H1 (cell line): ENCODE measurements around the gene SPATA25. TPM values are rescaled to one million over a fixed set of nuclear protein-coding genes. Genes with fewer than 3 reads are reported as not detected.

Source experiments
- CTCF ChIA-PET: fragments of 300-600 bp; sonication (Branson Sonifier 250); formaldehyde crosslinking; loops from one replicate; lab custom pipeline; 2021; ENCODE audit not compliant: partially characterized antibody; lab: Charles Lee
- POLR2A ChIA-PET: fragments of 300-600 bp; sonication (Branson Sonifier 250); formaldehyde crosslinking; loops from one replicate; lab custom pipeline; 2021; ENCODE audit warnings: inconsistent platforms; ENCODE audit not compliant: partially characterized antibody; lab: Charles Lee
- DNase-seq, 2 experiments: peaks; one replicate each; pipeline versions ENCODE4 v3.0.0 to v3.0.0-alpha.2; 2010 to 2022; ENCODE audit warnings: low spot score in 2 of 2, low read depth in 1 of 2, mixed read lengths in 1 of 2
- FAIRE-seq: peaks from 2 replicates; lab custom pipeline; 2011; peaks lifted over from hg19 to GRCh38; lab: Jason Lieb, UNC
- H2AFZ ChIP-seq: 2 replicates; pipeline ENCODE4 v1.8.1; 2012; ENCODE audit warnings: low read length, inconsistent platforms
- H2AK5ac ChIP-seq: 2 replicates; pipeline ENCODE4 v1.6.1; 2013; ENCODE audit warnings: low read depth, low read length
- H2BK120ac ChIP-seq: replicated peaks from 2 replicates; pipeline ENCODE3; 2013; ENCODE audit warnings: low read depth, low read length, inconsistent platforms
- H2BK12ac ChIP-seq: 2 replicates; pipeline ENCODE4 v1.6.1; 2013; ENCODE audit warnings: low read depth, low read length
- H2BK15ac ChIP-seq: 2 replicates; pipeline ENCODE4 v1.6.1; 2013; ENCODE audit warnings: low read length
- H2BK20ac ChIP-seq: 2 replicates; pipeline ENCODE4 v1.6.1; 2013; ENCODE audit warnings: low read length
- H2BK5ac ChIP-seq: 2 replicates; pipeline ENCODE4 v1.6.1; 2013; ENCODE audit warnings: low read depth, low read length
- H3K14ac ChIP-seq: 2 replicates; pipeline ENCODE4 v1.6.1; 2013; ENCODE audit warnings: inconsistent platforms; ENCODE audit not compliant: insufficient read length
- H3K18ac ChIP-seq: 2 replicates; pipeline ENCODE4 v1.6.1; 2013; ENCODE audit warnings: low read length; ENCODE audit errors: extremely low read depth
- H3K23ac ChIP-seq: 2 replicates; pipeline ENCODE4 v1.6.1; 2013; ENCODE audit warnings: inconsistent platforms; ENCODE audit not compliant: insufficient read length
- H3K23me2 ChIP-seq: 2 replicates; pipeline ENCODE4 v1.6.1; 2013; ENCODE audit warnings: low read depth, low read length
- H3K27ac ChIP-seq: 2 replicates; pipeline ENCODE4 v1.6.1; 2011; ENCODE audit warnings: low read depth, low read length, inconsistent platforms
- H3K27me3 ChIP-seq, 4 experiments: replicated peaks in 1 of 4; 1 replicate in 1 of 4; 2 replicates in 3 of 4; pipeline versions ENCODE4 v1.6.1 to v1.8.1; 2011 to 2013; ENCODE audit warnings: low read length in 3 of 4, mild to moderate bottlenecking in 3 of 4, inconsistent platforms in 2 of 4, mixed read lengths in 2 of 4, moderate library complexity in 1 of 4; ENCODE audit not compliant: control insufficient read depth in 3 of 4, insufficient read depth in 3 of 4; ENCODE audit errors: extremely low read depth in 1 of 4
- H3K36me3 ChIP-seq, 4 experiments: 2 replicates each; pipeline versions ENCODE4 v1.6.1 to v1.8.1; 2011 to 2013; ENCODE audit warnings: mild to moderate bottlenecking in 4 of 4, low read length in 3 of 4, moderate library complexity in 2 of 4, control low read depth in 1 of 4, inconsistent platforms in 1 of 4; ENCODE audit not compliant: insufficient read depth in 4 of 4, control insufficient read depth in 2 of 4
- H3K4ac ChIP-seq: replicated peaks from 2 replicates; pipeline ENCODE3; 2013; ENCODE audit warnings: low read length, low read depth, mixed read lengths, inconsistent platforms; ENCODE audit not compliant: insufficient read length
- H3K4me1 ChIP-seq, 4 experiments: replicated peaks in 1 of 4; 1 replicate in 1 of 4; 2 replicates in 3 of 4; pipeline versions ENCODE4 v1.6.1 to v1.8.1; 2011 to 2013; ENCODE audit warnings: low read length in 3 of 4, inconsistent platforms in 2 of 4, mixed read lengths in 1 of 4; ENCODE audit not compliant: insufficient read depth in 4 of 4, control insufficient read depth in 3 of 4
- H3K4me2 ChIP-seq, 2 experiments: 2 replicates each; pipeline versions ENCODE4 v1.6.1 to v1.8.1; 2011 to 2013; ENCODE audit warnings: low read depth in 2 of 2, low read length in 2 of 2, control low read depth in 1 of 2, inconsistent platforms in 1 of 2, mild to moderate bottlenecking in 1 of 2; ENCODE audit not compliant: insufficient read depth in 1 of 2
- H3K4me3 ChIP-seq, 4 experiments: fragments of 200-600, 300-600 bp in 1 of 4; sonication (generic), shearing (Covaris generic), sonication (Bioruptor Twin) in 1 of 4; 2 replicates each; pipeline versions ENCODE4 v1.5.1 to v1.8.1; 2011 to 2016; ENCODE audit warnings: low read length in 4 of 4, low read depth in 3 of 4, control low read depth in 2 of 4, inconsistent platforms in 2 of 4, mild to moderate bottlenecking in 2 of 4, mixed read lengths in 1 of 4, moderate library complexity in 1 of 4; ENCODE audit not compliant: insufficient read depth in 2 of 4; ENCODE audit errors: extremely low read depth in 1 of 4
- H3K56ac ChIP-seq: replicated peaks from 2 replicates; pipeline ENCODE3; 2013; ENCODE audit warnings: low read depth, mild to moderate bottlenecking, mixed read lengths, low read length, inconsistent platforms; ENCODE audit not compliant: insufficient read length
- H3K79me1 ChIP-seq: 2 replicates; pipeline ENCODE4 v1.6.1; 2013; ENCODE audit warnings: low read depth, low read length, control low read depth
- H3K79me2 ChIP-seq, 2 experiments: 2 replicates each; pipeline versions ENCODE4 v1.6.1 to v1.8.1; 2012 to 2013; ENCODE audit warnings: low read length in 2 of 2, mild to moderate bottlenecking in 2 of 2, inconsistent platforms in 1 of 2; ENCODE audit not compliant: insufficient read depth in 2 of 2, control insufficient read depth in 1 of 2
- H3K9ac ChIP-seq, 4 experiments: replicated peaks in 1 of 4; 1 replicate in 1 of 4; 2 replicates in 3 of 4; pipeline versions ENCODE4 v1.6.1 to v1.8.1; 2011 to 2013; ENCODE audit warnings: low read depth in 3 of 4, low read length in 3 of 4, control low read depth in 2 of 4, mild to moderate bottlenecking in 2 of 4, moderate library complexity in 2 of 4, inconsistent platforms in 1 of 4; ENCODE audit errors: extremely low read depth in 1 of 4
- H3K9me3 ChIP-seq, 2 experiments: 2 replicates each; pipeline versions ENCODE4 v1.6.1 to v1.8.1; 2012 to 2013; ENCODE audit warnings: mild to moderate bottlenecking in 2 of 2, moderate library complexity in 2 of 2, control low read depth in 1 of 2, inconsistent platforms in 1 of 2, low read depth in 1 of 2, low read length in 1 of 2, mixed read lengths in 1 of 2; ENCODE audit not compliant: insufficient read depth in 2 of 2
- H4K20me1 ChIP-seq, 2 experiments: replicated peaks in 1 of 2; 2 replicates each; pipeline versions ENCODE3 to v1.8.1; 2011 to 2013; ENCODE audit warnings: inconsistent platforms in 2 of 2, low read length in 2 of 2, mild to moderate bottlenecking in 1 of 2; ENCODE audit not compliant: insufficient read depth in 2 of 2, control insufficient read depth in 1 of 2
- H4K5ac ChIP-seq: 2 replicates; pipeline ENCODE4 v1.6.1; 2013; ENCODE audit warnings: low read length, low read depth, mixed read lengths, inconsistent platforms; ENCODE audit not compliant: insufficient read length
- H4K8ac ChIP-seq: 2 replicates; pipeline ENCODE4 v1.8.0; 2013; ENCODE audit warnings: mild to moderate bottlenecking, moderate library complexity, low read length, inconsistent platforms; ENCODE audit not compliant: insufficient read depth; ENCODE audit errors: extremely low read depth
- H4K91ac ChIP-seq: replicated peaks from 2 replicates; pipeline ENCODE3; 2013; ENCODE audit warnings: low read length, mixed read lengths, inconsistent platforms; ENCODE audit not compliant: insufficient read length
- EGR1 ChIP-seq: IDR thresholded peaks from 2 replicates; pipeline ENCODE4 v1.6.1; 2011; ENCODE audit warnings: low read depth, low read length, borderline replicate concordance
- EP300 ChIP-seq, 2 experiments: IDR thresholded peaks; 1 replicate in 1 of 2; 2 replicates in 1 of 2; pipeline ENCODE4 v1.6.1; 2011 to 2012; ENCODE audit warnings: low read depth in 2 of 2, low read length in 2 of 2, mild to moderate bottlenecking in 2 of 2, borderline replicate concordance in 1 of 2, inconsistent platforms in 1 of 2, moderate library complexity in 1 of 2
- JUN ChIP-seq: IDR thresholded peaks from 2 replicates; pipeline ENCODE4 v1.6.1; 2011; ENCODE audit warnings: low read depth, mild to moderate bottlenecking, improper control_type of control experiment, low read length
- JUND ChIP-seq: IDR thresholded peaks from 2 replicates; pipeline ENCODE4 v1.6.1; 2011; ENCODE audit warnings: mild to moderate bottlenecking, improper control_type of control experiment, low read length
- KDM4A ChIP-seq: IDR thresholded peaks from one replicate; pipeline ENCODE4 v1.7.1; 2012; ENCODE audit warnings: low read depth, mild to moderate bottlenecking, moderate library complexity, low read length, inconsistent platforms; ENCODE audit not compliant: severe bottlenecking
- RNF2 ChIP-seq: fragments of 200-900, 300-1000 bp; sonication (generic); IDR thresholded peaks from 2 replicates; pipeline ENCODE4 v1.7.1; 2016; ENCODE audit warnings: borderline replicate concordance, low read depth, mild to moderate bottlenecking, antibody characterized with exemption, low read length; ENCODE audit not compliant: poor library complexity, severe bottlenecking; ENCODE audit errors: missing control alignments
- TAF7 ChIP-seq: optimal IDR thresholded peaks from 2 replicates; pipeline ENCODE3; 2011; ENCODE audit warnings: low read depth, mild to moderate bottlenecking, inconsistent platforms, low read length, moderate library complexity, borderline replicate concordance
- WGBS, 2 experiments: shearing (Covaris generic) in 1 of 2; methylation state at CpG; one replicate each; pipeline versions ENCODE4 v1.1.6 to v1.1.7; 2013 to 2015; ENCODE audit warnings: low lambda C conversion rate in 2 of 2, mixed read lengths in 2 of 2, inconsistent platforms in 1 of 2, low coverage in 1 of 2, missing lambda C conversion rate in 1 of 2; ENCODE audit not compliant: insufficient replicate concordance in 2 of 2, insufficient coverage in 1 of 2, insufficient read length in 1 of 2; ENCODE audit errors: extremely low coverage in 1 of 2, missing lambda C conversion rate in 1 of 2; 5-methylcytosine and 5-hydroxymethylcytosine counted together
- polyA plus RNA-seq, 7 experiments: library from polyadenylated mRNA; depleted of rRNA in 3 of 7; stranded (reverse) in 5 of 7; unstranded in 2 of 7; fragments of >200 nt in 5 of 7; fragments of 200-250 nt in 2 of 7; gene quantifications; 1 replicate in 5 of 7; 2 replicates in 1 of 7; 4 replicates in 1 of 7; pipeline versions ENCODE4 v1.2.1 to v1.2.3, GENCODE V29; 2011 to 2013; ENCODE audit warnings: missing spikeins in 2 of 7, mixed read lengths in 2 of 7
- total RNA-seq: library from RNA; stranded (reverse); fragmentation: NEBNext Ultra II Directional; extraction: Animal tissue kit (Norgen Biotek cat#: 25700); gene quantifications from 2 replicates; pipeline ENCODE4 v1.2.1, GENCODE V29; 2021

The SPATA25 gene
- total and polyA plus RNA-seq, 2 of the 8 experiments (the other 6 are each of a cell fraction or from before 2014, with no cell fraction given) = 2.0 to 3.0 TPM

DNA sequence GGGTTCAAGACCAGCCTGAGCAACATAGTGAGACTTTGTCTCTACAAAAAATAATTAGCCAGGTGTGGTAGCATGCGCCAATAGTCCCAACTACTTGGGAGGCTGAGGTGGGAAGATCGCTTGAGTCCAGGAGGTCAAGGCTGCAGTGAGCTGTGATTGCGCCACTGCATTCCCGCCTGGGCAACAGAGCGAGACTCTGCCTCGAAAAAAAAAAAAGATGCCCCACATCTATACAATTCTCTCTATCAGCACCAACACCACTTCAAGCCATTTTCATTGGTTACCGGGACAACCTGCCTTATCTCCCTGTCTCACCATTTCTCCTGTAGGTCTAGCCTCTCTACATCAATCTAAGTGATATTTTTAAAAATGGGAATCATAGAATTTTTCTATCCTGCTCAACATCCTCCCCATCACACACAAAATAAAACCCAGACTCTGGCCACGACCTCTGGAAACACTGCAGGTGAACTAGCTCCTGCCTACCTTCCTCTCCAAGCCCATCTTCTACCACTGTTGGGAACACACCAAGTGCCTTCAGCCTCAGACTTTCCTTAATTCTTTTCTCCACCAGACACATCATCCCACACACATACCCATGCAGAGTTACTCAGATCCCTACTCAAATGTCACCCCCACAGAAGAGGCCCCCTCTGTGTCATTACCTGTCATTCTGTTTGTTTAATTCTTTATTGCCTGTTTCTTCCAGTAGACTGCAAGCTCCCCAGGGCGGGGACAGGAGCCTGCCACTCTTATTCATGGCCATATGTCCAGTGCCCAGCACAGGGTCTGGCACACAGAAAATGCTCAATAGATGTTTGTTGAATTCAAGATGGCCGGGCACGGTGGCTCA is 34.1 kb upstream of the SPATA25 start:
- DNase-seq = no peak
- Histone ChIP-seq H3K27ac (no peak overlapping the region), H3K4me3 (no peak overlapping the region), H3K79me2 (no peaks in the 10 kb centered on the region), H2BK120ac (no peak overlapping the region), H2BK15ac (peak overlapping the region; percentile 31; the same call in 1 of the 2 replicates), H3K9me3 (no peaks in the 10 kb centered on the region), H4K91ac (no peak overlapping the region), H2AK5ac (no peak overlapping the region), H3K18ac (no peak overlapping the region), H3K79me1 (no peaks in the 10 kb centered on the region), H3K27me3 (no peaks in the 10 kb centered on the region), H3K23me2 (no peaks in the 10 kb centered on the region), H3K4me1 (peaks cover 3 to 7% (median 5%) of the 10 kb centered on the region in 4 experiments; a peak in 5 of 7 replicates), H4K20me1 (no peaks in the 10 kb centered on the region), H2BK20ac (no peak overlapping the region), H2BK12ac (no peak overlapping the region), H2BK5ac (no peak overlapping the region), H3K14ac (no peak overlapping the region), H4K8ac (no peak overlapping the region), H3K23ac (no peak overlapping the region), H3K4me2 (no peak overlapping the region), H2AFZ (no peak overlapping the region), H3K4ac (no peak overlapping the region), H3K9ac (no peak overlapping the region), H3K56ac (no peak overlapping the region), H4K5ac (no peak overlapping the region), H3K36me3 (no peaks in the 10 kb centered on the region)
- WGBS, 2 experiments = 93% methylated on average over 11 of the region's 11 CpGs; no CpG with 5 or more reads in 1 of the 2 experiments
- FAIRE-seq = no peak
- TF ChIP-seq JUND (no peak), EP300 (IDR thresholded peaks at IDR 0.05; ENCODE audit: borderline replicate concordance in 1 of 2, low read depth in 2 of 2, low read length in 2 of 2) (no peak), EGR1 (no peak), JUN (no peak), RNF2 (no peak), TAF7 (no peak), KDM4A (no peak)
- ChIA-PET CTCF (interaction anchor here (0.6 kb wide), 1 partner anchor 17 kb away, joined by 3 read pairs; no protein-coding TSS in a partner anchor), POLR2A (interaction anchor here (0.7 to 11.8 kb wide), 6 partner anchors 10 to 41 kb away, joined by 3 to 165 read pairs (median 3); partner anchors contain the start of genes CTSA, NEURL2, PCIF1 and PLTP)
